Stimulated activated memory B cell treated with anti-CD40 and anti-IgM and Interleukin-4, amounts not matched to agents 10 μg/mL and 1 μg/mL and 100 μg/mL, for 72 hours (primary cell): ENCODE data around the gene TMEM219.
"Not testable (repeated sequence)": the region's sequence is repeated elsewhere in the genome, so short reads cannot be mapped to it uniquely, and the experiment has no call there.

Experiments used
- ATAC-seq: fragments of 150-1000 bp; cut with Tn5 transposase; 2 replicates; pipeline ENCODE4 v1.10.0; 2021
- H3K27ac Mint-ChIP-seq: one replicate; pipeline ENCODE4 v1.8.0; 2022; ENCODE audit warnings: mild to moderate bottlenecking, mixed read lengths
- H3K27me3 Mint-ChIP-seq: one replicate; pipeline ENCODE4 v1.8.0; 2022; ENCODE audit warnings: mixed read lengths
- H3K36me3 Mint-ChIP-seq: one replicate; pipeline ENCODE4 v1.8.0; 2022; ENCODE audit warnings: mixed read lengths
- H3K4me1 Mint-ChIP-seq: one replicate; pipeline ENCODE4 v1.8.0; 2022; ENCODE audit warnings: mixed read lengths
- H3K4me3 Mint-ChIP-seq: one replicate; pipeline ENCODE4 v1.8.0; 2022; ENCODE audit warnings: mild to moderate bottlenecking, moderate library complexity, mixed read lengths
- H3K9me3 Mint-ChIP-seq: one replicate; pipeline ENCODE4 v1.8.0; 2022; ENCODE audit warnings: mixed read lengths

The TMEM219 gene

GRCh38 chr16:30006659-30007377 lies 44.9 kb downstream of the TMEM219 start:
- peaks cover 38% of the 10 kb centered on the region for H3K27me3 Mint-ChIP-seq
- no peak overlapping the region for H3K27ac Mint-ChIP-seq
- peaks cover 14% of the 10 kb centered on the region for H3K36me3 Mint-ChIP-seq
- no peak overlapping the region for H3K4me3 Mint-ChIP-seq
- peaks cover 33% of the 10 kb centered on the region for H3K4me1 Mint-ChIP-seq
- no peaks in the 10 kb centered on the region for H3K9me3 Mint-ChIP-seq
- no peak for ATAC-seq

GRCh38 chr16:30007378-30007895 lies 45.6 kb downstream of the TMEM219 start:
- Mint-ChIP-seq H3K4me3 (no peak overlapping the region), H3K27me3 (peaks cover 44% of the 10 kb centered on the region), H3K9me3 (no peaks in the 10 kb centered on the region), H3K36me3 (peaks cover 8% of the 10 kb centered on the region), H3K27ac (no peak overlapping the region), H3K4me1 (peaks cover 32% of the 10 kb centered on the region)
- no peak for ATAC-seq

GRCh38 chr16:30009085-30009862 lies 47.4 kb downstream of the TMEM219 start:
- no peak for ATAC-seq
- H3K27ac Mint-ChIP-seq = no peak overlapping the region
- H3K4me1 Mint-ChIP-seq = peaks cover 28% of the 10 kb centered on the region
- no peaks in the 10 kb centered on the region for H3K9me3 Mint-ChIP-seq
- peaks cover 44% of the 10 kb centered on the region for H3K27me3 Mint-ChIP-seq
- no peaks in the 10 kb centered on the region for H3K36me3 Mint-ChIP-seq
- no peak overlapping the region for H3K4me3 Mint-ChIP-seq

GRCh38 chr16:30009990-30010843 lies 48.3 kb downstream of the TMEM219 start:
- H3K27me3 Mint-ChIP-seq = peaks cover 45% of the 10 kb centered on the region
- ATAC-seq = no peak
- H3K9me3 Mint-ChIP-seq = no peaks in the 10 kb centered on the region
- H3K36me3 Mint-ChIP-seq = no peaks in the 10 kb centered on the region
- peak overlapping the region; percentile 53 for H3K4me3 Mint-ChIP-seq
- peaks cover 21% of the 10 kb centered on the region for H3K4me1 Mint-ChIP-seq
- no peak overlapping the region for H3K27ac Mint-ChIP-seq

GRCh38 chr16:30010844-30011713 lies 49.2 kb downstream of the TMEM219 start, which contains the start of gene DOC2A:
Gene DOC2A (minus strand): TSS chr16:30011027. CDS start chr16:30010222, 805 bp downstream.
- Mint-ChIP-seq H3K36me3 (no peaks in the 10 kb centered on the region), H3K27me3 (peaks cover 53% of the 10 kb centered on the region), H3K4me1 (peaks cover 21% of the 10 kb centered on the region), H3K4me3 (peak within 1 kb of the TSS; percentile 79), H3K9me3 (no peaks in the 10 kb centered on the region), H3K27ac (peak within 1 kb of the TSS; percentile 69)
- ATAC-seq = peak; percentile 49

GRCh38 chr16:30011714-30012504 lies 50.0 kb downstream of the TMEM219 start:
- Mint-ChIP-seq H3K9me3 (no peaks in the 10 kb centered on the region), H3K4me3 (peak overlapping the region; percentile 79), H3K27me3 (peaks cover 59% of the 10 kb centered on the region), H3K36me3 (no peaks in the 10 kb centered on the region), H3K27ac (peak overlapping the region; percentile 69), H3K4me1 (peaks cover 21% of the 10 kb centered on the region)
- ATAC-seq = no peak

- H3K4me3 Mint-ChIP-seq, H3K27ac Mint-ChIP-seq, ATAC-seq, H3K36me3 Mint-ChIP-seq, H3K9me3 Mint-ChIP-seq: not testable (repeated sequence)
- H3K4me1 Mint-ChIP-seq = peaks cover 21% of the 10 kb centered on the region
- H3K27me3 Mint-ChIP-seq = peaks cover 65% of the 10 kb centered on the region
Observed at GRCh38 chr16:30012598-30012997, 50.7 kb downstream of the TMEM219 start.

- ATAC-seq, H3K27ac Mint-ChIP-seq, H3K36me3 Mint-ChIP-seq, H3K4me3 Mint-ChIP-seq, H3K9me3 Mint-ChIP-seq: not testable (repeated sequence)
- Mint-ChIP-seq H3K27me3 (peaks cover 39% of the 10 kb centered on the region), H3K4me1 (peaks cover 14% of the 10 kb centered on the region)
Observed at GRCh38 chr16:30015450-30015849, 53.6 kb downstream of the TMEM219 start.

GRCh38 chr16:30016555-30017276 lies 54.8 kb downstream of the TMEM219 start:
- no peak overlapping the region for H3K27ac Mint-ChIP-seq
- peaks cover 28% of the 10 kb centered on the region for H3K27me3 Mint-ChIP-seq
- no peaks in the 10 kb centered on the region for H3K9me3 Mint-ChIP-seq
- no peak overlapping the region for H3K4me3 Mint-ChIP-seq
- H3K36me3 Mint-ChIP-seq = no peaks in the 10 kb centered on the region
- H3K4me1 Mint-ChIP-seq = peaks cover 20% of the 10 kb centered on the region
- no peak for ATAC-seq

- ATAC-seq = no peak
- Mint-ChIP-seq H3K27me3 (peaks cover 23% of the 10 kb centered on the region), H3K36me3 (no peaks in the 10 kb centered on the region), H3K27ac (no peak overlapping the region), H3K9me3 (no peaks in the 10 kb centered on the region), H3K4me1 (peaks cover 15% of the 10 kb centered on the region), H3K4me3 (no peak overlapping the region)
Observed at GRCh38 chr16:30017277-30017656, 55.4 kb downstream of the TMEM219 start.

GRCh38 chr16:30017937-30018336 lies 56.1 kb downstream of the TMEM219 start:
- H3K4me3 Mint-ChIP-seq, H3K27ac Mint-ChIP-seq, H3K36me3 Mint-ChIP-seq, ATAC-seq, H3K9me3 Mint-ChIP-seq: not testable (repeated sequence)
- peaks cover 21% of the 10 kb centered on the region for H3K27me3 Mint-ChIP-seq
- H3K4me1 Mint-ChIP-seq = peaks cover 15% of the 10 kb centered on the region

GRCh38 chr16:30018731-30019158 lies 56.9 kb downstream of the TMEM219 start:
- Mint-ChIP-seq H3K36me3 (no peaks in the 10 kb centered on the region), H3K4me1 (peaks cover 15% of the 10 kb centered on the region), H3K4me3 (no peak overlapping the region), H3K27ac (no peak overlapping the region), H3K9me3 (no peaks in the 10 kb centered on the region), H3K27me3 (peaks cover 29% of the 10 kb centered on the region)
- ATAC-seq = no peak
